ENCODE results near the gene ADPGK. TPM values are rescaled to one million over a fixed set of nuclear protein-coding genes. Genes with fewer than 3 reads are reported as not detected.

The ADPGK gene
- total RNA-seq, 1 donor from 2014 or later = 33.0 TPM

DNA sequence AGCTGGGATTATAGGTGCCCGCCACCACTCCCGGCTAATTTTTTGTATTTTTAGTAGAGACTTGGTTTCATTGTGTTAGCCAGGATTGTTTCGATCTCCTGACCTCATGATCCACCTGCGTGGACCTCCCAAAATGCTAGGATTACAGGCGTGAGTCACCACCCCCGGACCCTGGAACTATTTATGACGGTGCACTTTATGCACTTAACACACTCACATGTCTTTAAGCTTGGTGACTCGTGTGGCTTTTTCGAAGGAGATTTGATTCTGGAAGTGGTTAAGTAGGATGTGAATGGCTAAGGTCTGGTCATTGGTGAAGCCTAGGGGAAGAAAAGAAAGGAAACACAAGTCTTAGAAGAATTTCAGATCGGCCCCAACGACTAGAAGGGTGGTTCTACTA is 77.3 kb downstream of the ADPGK start:
- Mint-ChIP-seq H3K4me3 (ENCODE audit: unreplicated experiment) (no peak overlapping the region), H3K9me3 (ENCODE audit: low read depth) (no peaks in the 10 kb centered on the region), H3K27ac (ENCODE audit: unreplicated experiment) (no peak overlapping the region), H3K4me1 (ENCODE audit: low read depth) (peaks cover 36% of the 10 kb centered on the region), H3K36me3 (ENCODE audit: low read depth) (peaks cover 2% of the 10 kb centered on the region), H3K27me3 (ENCODE audit: low read depth) (no peaks in the 10 kb centered on the region)
- TF ChIP-seq, protein P1, sequence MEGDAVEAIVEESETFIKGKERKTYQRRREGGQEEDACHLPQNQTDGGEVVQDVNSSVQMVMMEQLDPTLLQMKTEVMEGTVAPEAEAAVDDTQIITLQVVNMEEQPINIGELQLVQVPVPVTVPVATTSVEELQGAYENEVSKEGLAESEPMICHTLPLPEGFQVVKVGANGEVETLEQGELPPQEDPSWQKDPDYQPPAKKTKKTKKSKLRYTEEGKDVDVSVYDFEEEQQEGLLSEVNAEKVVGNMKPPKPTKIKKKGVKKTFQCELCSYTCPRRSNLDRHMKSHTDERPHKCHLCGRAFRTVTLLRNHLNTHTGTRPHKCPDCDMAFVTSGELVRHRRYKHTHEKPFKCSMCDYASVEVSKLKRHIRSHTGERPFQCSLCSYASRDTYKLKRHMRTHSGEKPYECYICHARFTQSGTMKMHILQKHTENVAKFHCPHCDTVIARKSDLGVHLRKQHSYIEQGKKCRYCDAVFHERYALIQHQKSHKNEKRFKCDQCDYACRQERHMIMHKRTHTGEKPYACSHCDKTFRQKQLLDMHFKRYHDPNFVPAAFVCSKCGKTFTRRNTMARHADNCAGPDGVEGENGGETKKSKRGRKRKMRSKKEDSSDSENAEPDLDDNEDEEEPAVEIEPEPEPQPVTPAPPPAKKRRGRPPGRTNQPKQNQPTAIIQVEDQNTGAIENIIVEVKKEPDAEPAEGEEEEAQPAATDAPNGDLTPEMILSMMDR (IDR thresholded peaks at IDR 0.05) = no peak
- DNase-seq (ENCODE audit: low spot score) = no peak

Other genes starting within 250 kb of the ADPGK start
- gene GOLGA6B, start 129.1 kb downstream of the ADPGK start, total RNA-seq = 0.10 TPM in 1 of 3 replicates, not detected in the others
- not detected in 3 replicates for gene HIGD2B, start 97.6 kb downstream of the ADPGK start, total RNA-seq
- 15.5 to 30.6 TPM (median 15.9 TPM) in 3 replicates for gene BBS4, start 97.6 kb downstream of the ADPGK start, total RNA-seq

All from chondrocyte (in vitro differentiated cells).